Measurements from ENCODE around the gene RASGRF1.

DNA sequence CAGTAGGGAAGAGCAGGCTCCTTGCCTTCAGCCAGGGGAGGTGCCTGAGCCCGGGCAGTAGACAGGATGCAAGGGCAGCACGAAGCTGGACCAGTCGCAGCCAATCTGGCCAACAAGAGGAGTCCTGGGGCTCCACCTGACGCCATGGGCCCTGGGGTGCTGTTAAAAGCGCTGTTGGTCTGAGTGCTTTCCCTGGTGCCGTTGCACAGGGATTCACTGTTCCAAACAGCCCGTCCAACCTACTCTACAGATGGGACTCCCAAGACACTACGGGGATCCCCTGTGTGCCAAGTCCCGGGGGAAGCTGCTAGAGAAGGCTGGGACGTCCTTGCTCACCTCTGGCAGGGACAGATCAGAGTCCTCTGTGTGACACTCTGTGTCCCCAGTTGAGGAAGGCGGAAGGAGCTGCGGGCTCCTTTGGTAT, 146.4 kb downstream of the RASGRF1 start:
- TF ChIP-seq, protein P1, sequence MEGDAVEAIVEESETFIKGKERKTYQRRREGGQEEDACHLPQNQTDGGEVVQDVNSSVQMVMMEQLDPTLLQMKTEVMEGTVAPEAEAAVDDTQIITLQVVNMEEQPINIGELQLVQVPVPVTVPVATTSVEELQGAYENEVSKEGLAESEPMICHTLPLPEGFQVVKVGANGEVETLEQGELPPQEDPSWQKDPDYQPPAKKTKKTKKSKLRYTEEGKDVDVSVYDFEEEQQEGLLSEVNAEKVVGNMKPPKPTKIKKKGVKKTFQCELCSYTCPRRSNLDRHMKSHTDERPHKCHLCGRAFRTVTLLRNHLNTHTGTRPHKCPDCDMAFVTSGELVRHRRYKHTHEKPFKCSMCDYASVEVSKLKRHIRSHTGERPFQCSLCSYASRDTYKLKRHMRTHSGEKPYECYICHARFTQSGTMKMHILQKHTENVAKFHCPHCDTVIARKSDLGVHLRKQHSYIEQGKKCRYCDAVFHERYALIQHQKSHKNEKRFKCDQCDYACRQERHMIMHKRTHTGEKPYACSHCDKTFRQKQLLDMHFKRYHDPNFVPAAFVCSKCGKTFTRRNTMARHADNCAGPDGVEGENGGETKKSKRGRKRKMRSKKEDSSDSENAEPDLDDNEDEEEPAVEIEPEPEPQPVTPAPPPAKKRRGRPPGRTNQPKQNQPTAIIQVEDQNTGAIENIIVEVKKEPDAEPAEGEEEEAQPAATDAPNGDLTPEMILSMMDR (IDR thresholded peaks at IDR 0.05 in 4 of 5, conservative IDR thresholded peaks at IDR 0.05 in 1 of 5) = no peak
- TF ChIP-seq POLR2A (IDR thresholded peaks at IDR 0.05) = no peak
